Measurements from ENCODE around the gene NLN.

- TF ChIP-seq EP300 (IDR thresholded peaks at IDR 0.05; ENCODE audit: low read depth): no peak
- TF ChIP-seq POLR2AphosphoS5 (IDR thresholded peaks at IDR 0.05): no peak
- no peak for TF ChIP-seq CTCF (IDR thresholded peaks at IDR 0.05)
- TF ChIP-seq POLR2A (IDR thresholded peaks at IDR 0.05): no peak
Measured at GRCh38 chr5:65799857-65800256, 77.9 kb downstream of the NLN start.
